AG04450 (cell line): Measurements from ENCODE around the gene LIG1. TPM values are rescaled to one million over a fixed set of nuclear protein-coding genes. Genes with fewer than 3 reads are reported as not detected.

Experiments
- CTCF ChIA-PET: fragments of 300-600, 350-600 bp; formaldehyde crosslinking; extraction: SDS; loops from one replicate; lab custom pipeline; 2022; ENCODE audit warnings: antibody characterized with exemption, inconsistent platforms; lab: Charles Lee
- POLR2A ChIA-PET: fragments of 350-600 bp; formaldehyde crosslinking; extraction: SDS; loops from one replicate; lab custom pipeline; 2021; ENCODE audit warnings: antibody characterized with exemption, inconsistent platforms; lab: Yijun Ruan, JAX
- DNase-seq: peaks from one replicate; pipeline ENCODE4 v3.0.0-alpha.2; 2011; ENCODE audit warnings: low read depth, low spot score
- H3K27ac ChIP-seq: one replicate; pipeline ENCODE4 v1.5.1; 2012; ENCODE audit warnings: low read depth, low read length, control low read depth
- H3K27me3 ChIP-seq: one replicate; pipeline ENCODE4 v1.6.0; 2012; ENCODE audit warnings: low read length; ENCODE audit not compliant: control insufficient read depth, insufficient read depth
- H3K4me3 ChIP-seq: 2 replicates; pipeline ENCODE4 v1.5.1; 2011; ENCODE audit warnings: mild to moderate bottlenecking, low read depth, low read length, control low read depth
- H3K9me3 ChIP-seq: 2 replicates; pipeline ENCODE4 v1.5.1; 2012; ENCODE audit warnings: low read length; ENCODE audit not compliant: control insufficient read depth, insufficient read depth
- polyA plus RNA-seq: library from polyadenylated mRNA; depleted of rRNA; stranded (reverse); fragments of >200 nt; gene quantifications from 2 replicates; pipeline ENCODE4 v1.2.3, GENCODE V29; 2011
- TF ChIP-seq, protein P1 (sequence below): IDR thresholded peaks from 2 replicates; pipeline ENCODE4 v1.5.1; 2011; ENCODE audit warnings: low read depth, low read length, control low read depth, inconsistent platforms

The LIG1 gene
- polyA plus RNA-seq, 1 experiment = 7.6 TPM

DNA sequence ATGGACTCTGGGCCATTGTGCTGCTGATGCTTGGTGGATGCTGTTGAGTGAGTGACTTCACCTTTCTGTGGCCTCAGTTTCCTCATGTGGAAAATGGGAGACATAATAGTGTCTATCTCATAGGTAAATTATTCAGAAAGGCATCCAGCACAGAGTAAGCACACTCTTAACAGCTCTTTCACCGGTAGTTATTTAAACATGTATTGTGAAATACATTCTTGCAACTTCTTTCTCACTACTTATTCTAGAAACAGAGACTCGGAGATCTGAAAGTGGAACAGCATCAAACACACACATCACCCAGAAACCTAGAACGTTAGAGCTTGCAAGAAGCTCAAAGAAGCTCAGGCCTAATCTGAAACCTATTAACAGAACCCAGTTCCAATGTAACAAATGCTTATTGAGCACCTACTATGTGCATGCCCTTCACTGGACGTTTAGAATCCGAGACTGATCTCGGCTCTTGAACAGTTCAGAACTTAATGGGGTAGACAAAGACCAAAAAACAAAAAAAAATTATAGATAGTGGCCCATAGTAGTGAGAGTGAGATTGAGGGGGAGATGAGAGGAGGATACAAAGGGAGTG, 4.4 kb upstream of the LIG1 start:
- Histone ChIP-seq H3K27ac (no peak overlapping the region), H3K27me3 (no peaks in the 10 kb centered on the region), H3K9me3 (no peaks in the 10 kb centered on the region; the same call in 1 of the 2 replicates), H3K4me3 (no peak overlapping the region)
- no peak for DNase-seq
- TF ChIP-seq, protein P1, sequence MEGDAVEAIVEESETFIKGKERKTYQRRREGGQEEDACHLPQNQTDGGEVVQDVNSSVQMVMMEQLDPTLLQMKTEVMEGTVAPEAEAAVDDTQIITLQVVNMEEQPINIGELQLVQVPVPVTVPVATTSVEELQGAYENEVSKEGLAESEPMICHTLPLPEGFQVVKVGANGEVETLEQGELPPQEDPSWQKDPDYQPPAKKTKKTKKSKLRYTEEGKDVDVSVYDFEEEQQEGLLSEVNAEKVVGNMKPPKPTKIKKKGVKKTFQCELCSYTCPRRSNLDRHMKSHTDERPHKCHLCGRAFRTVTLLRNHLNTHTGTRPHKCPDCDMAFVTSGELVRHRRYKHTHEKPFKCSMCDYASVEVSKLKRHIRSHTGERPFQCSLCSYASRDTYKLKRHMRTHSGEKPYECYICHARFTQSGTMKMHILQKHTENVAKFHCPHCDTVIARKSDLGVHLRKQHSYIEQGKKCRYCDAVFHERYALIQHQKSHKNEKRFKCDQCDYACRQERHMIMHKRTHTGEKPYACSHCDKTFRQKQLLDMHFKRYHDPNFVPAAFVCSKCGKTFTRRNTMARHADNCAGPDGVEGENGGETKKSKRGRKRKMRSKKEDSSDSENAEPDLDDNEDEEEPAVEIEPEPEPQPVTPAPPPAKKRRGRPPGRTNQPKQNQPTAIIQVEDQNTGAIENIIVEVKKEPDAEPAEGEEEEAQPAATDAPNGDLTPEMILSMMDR = no peak
- ChIA-PET POLR2A (no interaction called here), CTCF (interaction anchor here (1.1 kb wide), 1 partner anchor 211 kb away, joined by 3 read pairs; no protein-coding TSS in a partner anchor)

GRCh38 chr19:48171710-48172109, 1.6 kb upstream of the LIG1 start:
- no peaks in the 10 kb centered on the region for H3K27me3 ChIP-seq
- H3K27ac ChIP-seq = no peak overlapping the region
- POLR2A ChIA-PET = no interaction called here
- H3K4me3 ChIP-seq = peak overlapping the region; percentile 92; the same call in 1 of the 2 replicates
- CTCF ChIA-PET = interaction anchor here (1.7 to 2.6 kb wide), 2 partner anchors 19 to 22 kb away, joined by 5 to 13 read pairs; no protein-coding TSS in a partner anchor
- DNase-seq = no peak
- H3K9me3 ChIP-seq = no peaks in the 10 kb centered on the region; the same call in 1 of the 2 replicates
- TF ChIP-seq, protein P1 = no peak

GRCh38 chr19:48170817-48171347, 738 bp upstream of the LIG1 start:
- H3K4me3 ChIP-seq = peak overlapping the region; percentile 92
- POLR2A ChIA-PET = no interaction called here
- no peak overlapping the region for H3K27ac ChIP-seq
- H3K9me3 ChIP-seq = no peaks in the 10 kb centered on the region; the same call in 1 of the 2 replicates
- TF ChIP-seq, protein P1 = no peak
- CTCF ChIA-PET = interaction anchor here (1.7 to 2.6 kb wide), 2 partner anchors 18 to 23 kb away, joined by 5 to 13 read pairs; no protein-coding TSS in a partner anchor
- no peaks in the 10 kb centered on the region for H3K27me3 ChIP-seq
- no peak for DNase-seq

GRCh38 chr19:48169578-48169938, 586 bp downstream of the LIG1 start:
- H3K27ac ChIP-seq = no peak overlapping the region
- H3K9me3 ChIP-seq = no peaks in the 10 kb centered on the region; the same call in 1 of the 2 replicates
- no peaks in the 10 kb centered on the region for H3K27me3 ChIP-seq
- POLR2A ChIA-PET = interaction anchor here (1.5 kb wide), 1 partner anchor 59 kb away, joined by 3 read pairs; the partner anchor contains the start of gene PLA2G4C
- CTCF ChIA-PET = interaction anchor here (0.6 to 2.6 kb wide), 5 partner anchors 25 to 462 kb away, joined by 3 to 13 read pairs (median 5); no protein-coding TSS in a partner anchor
- peak overlapping the region; percentile 92 for H3K4me3 ChIP-seq
- TF ChIP-seq, protein P1 = no peak
- peak; percentile 29 for DNase-seq

- CTCF ChIA-PET = no interaction called here
These were observed 1.5 kb downstream of the LIG1 start for GRCh38 chr19:48168689-48169088.

More at GRCh38 chr19:48168689-48169088, 1.5 kb downstream of the LIG1 start:
- Histone ChIP-seq H3K27me3 (no peaks in the 10 kb centered on the region), H3K4me3 (no peak overlapping the region), H3K9me3 (no peaks in the 10 kb centered on the region; the same call in 1 of the 2 replicates), H3K27ac (no peak overlapping the region)
- POLR2A ChIA-PET = interaction anchor here (1.5 kb wide), 1 partner anchor 58 kb away, joined by 3 read pairs; the partner anchor contains the start of gene PLA2G4C
- TF ChIP-seq, protein P1 = no peak
- no peak for DNase-seq
